GM21619 (cell line): ENCODE measurements around the gene CETP.
"Not testable (repeated sequence)": the region's sequence is repeated elsewhere in the genome, so short reads cannot be mapped to it uniquely, and the experiment has no call there.

Experiments
- ATAC-seq: cut with Tn5 transposase; IDR thresholded peaks from one replicate; pipeline ENCODE4 v1.9.1; 2021; ENCODE audit not compliant: unreplicated experiment

CETP gene

GRCh38 chr16:56934599-56935145 is 27.1 kb upstream of the CETP start:
- not testable (repeated sequence) for ATAC-seq

GRCh38 chr16:56935201-56935600 is 26.5 kb upstream of the CETP start:
- ATAC-seq: no peak

- ATAC-seq: no peak
Measured at GRCh38 chr16:56936491-56936890, 25.3 kb upstream of the CETP start.

- no peak for ATAC-seq
Measured at GRCh38 chr16:56936950-56937349, 24.8 kb upstream of the CETP start.

GRCh38 chr16:56938664-56939513 is 22.9 kb upstream of the CETP start:
- peak; percentile 36 for ATAC-seq

- no peak for ATAC-seq
Measured at GRCh38 chr16:56939801-56940200, 21.9 kb upstream of the CETP start.

GRCh38 chr16:56941092-56941491 is 20.7 kb upstream of the CETP start:
- no peak for ATAC-seq

GRCh38 chr16:56941856-56942331 is 19.9 kb upstream of the CETP start:
- no peak for ATAC-seq

GRCh38 chr16:56943761-56944375 is 17.9 kb upstream of the CETP start:
- ATAC-seq: no peak

GRCh38 chr16:56944954-56945839 is 16.6 kb upstream of the CETP start:
- ATAC-seq: peak; percentile 35

- no peak for ATAC-seq
Measured at GRCh38 chr16:56945847-56946527, 15.8 kb upstream of the CETP start.

- ATAC-seq: no peak
Measured at GRCh38 chr16:56946767-56947603, 14.8 kb upstream of the CETP start.

GRCh38 chr16:56947604-56947995 is 14.2 kb upstream of the CETP start:
- ATAC-seq: no peak

GRCh38 chr16:56948234-56948633 is 13.5 kb upstream of the CETP start:
- no peak for ATAC-seq

GRCh38 chr16:56950051-56950450 is 11.7 kb upstream of the CETP start:
- no peak for ATAC-seq

- no peak for ATAC-seq
Measured at GRCh38 chr16:56950455-56950854, 11.3 kb upstream of the CETP start.

GRCh38 chr16:56950881-56951771 is 10.6 kb upstream of the CETP start:
- ATAC-seq: peak; percentile 57

GRCh38 chr16:56953006-56953405 is 8.7 kb upstream of the CETP start:
- no peak for ATAC-seq

GRCh38 chr16:56956076-56956475 is 5.7 kb upstream of the CETP start:
- ATAC-seq: no peak
